ENCODE measurements around the gene CACHD1. TPM values are rescaled to one million over a fixed set of nuclear protein-coding genes. Genes with fewer than 3 reads are reported as not detected.

Gene CACHD1
- total RNA-seq, 2 donors from 2014 or later, result 8.6 to 12.9 TPM

- no peaks in the 10 kb centered on the region for H3K36me3 ChIP-seq (replicated peaks in 1 of 2; ENCODE audit: insufficient read depth in 1 of 2, low read depth in 2 of 2)
- H3K4me3 ChIP-seq, result no peak overlapping the region
- H3K4me1 ChIP-seq, result no peaks in the 10 kb centered on the region
- no peak overlapping the region for H3K27ac ChIP-seq
- no peak for ATAC-seq
- intact Hi-C loops (cut with DNase I), result no loop called here
- no peaks in the 10 kb centered on the region for H3K27me3 ChIP-seq
- no peak for DNase-seq
- TF ChIP-seq CTCF (IDR thresholded peaks at IDR 0.05) (no peak), POLR2A (IDR thresholded peaks at IDR 0.05) (no peak)
- 90 to 91% methylated on average over 4 of the region's 4 CpGs for WGBS, 2 donors
- H3K9me3 ChIP-seq, result no peaks in the 10 kb centered on the region
Measured at GRCh38 chr1:64630611-64631010, 160.7 kb downstream of the CACHD1 start.

DNA sequence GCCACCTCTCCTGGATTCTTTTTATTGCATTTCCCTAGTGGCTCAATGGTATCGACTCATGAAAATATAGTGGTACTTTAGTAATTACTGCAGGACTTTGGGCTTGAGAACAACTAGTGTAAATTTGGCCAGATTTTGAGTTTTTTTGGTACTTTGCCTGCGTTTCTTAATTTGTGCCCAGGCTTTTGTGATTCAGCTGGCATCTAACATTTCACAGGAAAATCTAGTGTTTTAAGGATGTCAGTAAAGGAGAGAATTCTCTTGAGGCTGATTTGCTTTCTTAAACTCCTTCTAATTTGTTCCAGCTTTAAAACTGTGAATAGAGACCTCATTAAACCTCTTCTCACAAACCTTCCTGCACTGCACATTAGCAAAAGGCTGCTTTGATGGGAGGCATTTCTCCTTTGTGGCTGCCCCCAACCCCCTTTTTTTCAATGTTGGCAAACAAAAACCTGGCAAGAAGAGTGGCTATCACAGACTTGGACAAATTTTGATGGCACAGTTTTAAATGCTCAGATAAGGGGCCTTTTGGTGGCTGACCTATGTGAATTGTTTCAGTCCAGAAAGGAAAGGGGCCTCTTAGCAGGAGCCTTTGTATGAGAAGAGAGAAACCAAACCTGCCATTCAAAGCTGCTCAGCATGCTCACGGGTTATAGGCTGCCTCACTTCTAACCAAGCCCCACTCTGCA, 161.6 kb downstream of the CACHD1 start:
- H3K9me3 ChIP-seq, result no peaks in the 10 kb centered on the region
- ATAC-seq, result no peak
- H3K4me1 ChIP-seq, result no peaks in the 10 kb centered on the region
- intact Hi-C loops (cut with DNase I), result no loop called here
- no peaks in the 10 kb centered on the region for H3K27me3 ChIP-seq
- no peak overlapping the region for H3K4me3 ChIP-seq
- TF ChIP-seq CTCF (IDR thresholded peaks at IDR 0.05) (no peak), POLR2A (IDR thresholded peaks at IDR 0.05) (no peak)
- H3K27ac ChIP-seq, result no peak overlapping the region
- no peaks in the 10 kb centered on the region for H3K36me3 ChIP-seq (replicated peaks in 1 of 2; ENCODE audit: insufficient read depth in 1 of 2, low read depth in 2 of 2)
- WGBS, 2 donors, result 84 to 90% methylated on average over 3 of the region's 3 CpGs
- no peak for DNase-seq

GRCh38 chr1:64632936-64633335, 163.0 kb downstream of the CACHD1 start:
- intact Hi-C loops (cut with DNase I), result no loop called here
- no peak for DNase-seq
- no peaks in the 10 kb centered on the region for H3K36me3 ChIP-seq (replicated peaks in 1 of 2; ENCODE audit: insufficient read depth in 1 of 2, low read depth in 2 of 2)
- H3K27me3 ChIP-seq, result no peaks in the 10 kb centered on the region
- no peak overlapping the region for H3K27ac ChIP-seq
- no peak for ATAC-seq
- no peaks in the 10 kb centered on the region for H3K4me1 ChIP-seq
- 94 to 95% methylated on average over 6 of the region's 6 CpGs for WGBS, 2 donors
- no peaks in the 10 kb centered on the region for H3K9me3 ChIP-seq
- TF ChIP-seq POLR2A (IDR thresholded peaks at IDR 0.05) (no peak), CTCF (IDR thresholded peaks at IDR 0.05) (no peak)
- H3K4me3 ChIP-seq, result no peak overlapping the region

DNA sequence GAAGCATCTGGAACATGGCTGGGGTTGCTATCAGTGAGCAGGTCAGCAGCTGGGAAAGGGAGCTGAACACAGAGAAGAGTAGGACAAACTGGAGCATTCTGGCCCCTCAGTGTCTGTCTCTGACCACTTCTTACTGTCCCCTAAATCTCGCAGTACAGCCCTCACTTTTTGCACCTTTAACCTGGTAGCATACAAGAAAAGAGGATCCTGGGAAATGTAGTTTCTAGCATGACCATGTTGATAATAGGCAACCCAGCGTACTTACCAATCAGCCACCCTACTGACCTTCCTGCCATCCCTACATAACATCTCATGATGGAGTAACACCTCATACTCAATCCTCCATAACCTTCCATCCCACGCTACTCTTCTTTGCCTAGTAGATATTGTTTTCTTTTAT, 175.8 kb downstream of the CACHD1 start:
- H3K9me3 ChIP-seq, result no peaks in the 10 kb centered on the region
- intact Hi-C loops (cut with DNase I), result no loop called here
- H3K36me3 ChIP-seq (replicated peaks in 1 of 2; ENCODE audit: insufficient read depth in 1 of 2, low read depth in 2 of 2), result peaks cover 0 to 7% of the 10 kb centered on the region in 2 donors
- 95% methylated on average over 3 of the region's 3 CpGs for WGBS, 2 donors
- H3K4me1 ChIP-seq, result no peaks in the 10 kb centered on the region
- DNase-seq (no peak), ATAC-seq (no peak)
- no peaks in the 10 kb centered on the region for H3K27me3 ChIP-seq
- TF ChIP-seq CTCF (IDR thresholded peaks at IDR 0.05) (no peak), POLR2A (IDR thresholded peaks at IDR 0.05) (no peak)
- H3K4me3 ChIP-seq, result no peak overlapping the region
- H3K27ac ChIP-seq, result no peak overlapping the region

- Histone ChIP-seq H3K27me3 (no peaks in the 10 kb centered on the region), H3K27ac (no peak overlapping the region), H3K4me1 (no peaks in the 10 kb centered on the region), H3K4me3 (no peak overlapping the region), H3K9me3 (no peaks in the 10 kb centered on the region), H3K36me3 (replicated peaks in 1 of 2; ENCODE audit: insufficient read depth in 1 of 2, low read depth in 2 of 2) (peaks cover 0 to 5% of the 10 kb centered on the region in 2 donors)
- intact Hi-C loops (cut with DNase I), result no loop called here
- ATAC-seq, result no peak
- TF ChIP-seq CTCF (IDR thresholded peaks at IDR 0.05), result no peak
- TF ChIP-seq POLR2A (IDR thresholded peaks at IDR 0.05), result no peak
- 95 to 98% methylated on average over 2 of the region's 2 CpGs for WGBS, 2 donors
- no peak for DNase-seq
Measured at GRCh38 chr1:64650411-64650810, 180.5 kb downstream of the CACHD1 start.

Measured in body of pancreas (tissue), 4 donors.